ENCODE results near the gene SULF2.

SULF2 gene

GRCh38 chr20:47784599-47785310 is 526 bp downstream of the SULF2 start:
- no peak for DNase-seq (ENCODE audit: low read depth in 3 of 3)

DNA sequence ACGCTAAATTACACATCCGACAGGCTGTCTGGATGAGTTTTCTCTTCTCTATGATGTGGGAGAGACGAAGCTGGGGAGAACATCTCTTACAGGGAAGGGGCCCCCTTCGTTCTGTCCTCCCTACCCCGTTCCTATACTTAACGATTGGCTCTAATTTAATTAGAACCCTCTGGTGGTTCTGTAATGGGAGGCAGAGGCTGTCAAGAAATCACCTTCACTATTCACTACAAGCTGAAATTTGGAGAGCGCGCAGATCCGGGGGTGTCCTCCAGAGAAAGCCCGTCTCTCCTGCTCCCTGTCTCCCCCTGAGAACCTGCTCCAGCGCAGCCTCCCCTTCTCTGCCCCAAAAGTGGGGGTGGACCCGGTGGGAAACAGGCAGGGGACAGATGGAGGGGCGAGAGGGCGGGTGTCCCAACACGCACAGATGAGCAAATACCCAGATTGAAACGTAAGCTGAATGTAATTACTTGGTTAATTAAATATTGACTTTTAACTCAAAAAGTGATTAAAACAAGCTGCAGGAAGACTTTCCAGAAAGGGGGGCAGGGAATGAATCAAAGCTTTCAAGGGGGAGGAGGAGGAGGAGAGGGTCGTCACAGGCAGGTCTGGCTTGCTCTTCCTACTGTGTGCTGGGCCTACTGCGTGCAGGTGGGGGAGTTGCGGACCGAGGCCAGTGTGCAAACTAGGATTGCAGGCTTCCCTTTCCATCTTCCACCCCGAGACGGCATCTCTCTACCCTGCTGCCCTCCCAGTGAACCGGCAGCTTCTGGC is 1.3 kb downstream of the SULF2 start:
- no peak for DNase-seq (ENCODE audit: low read depth in 3 of 3)

DNA sequence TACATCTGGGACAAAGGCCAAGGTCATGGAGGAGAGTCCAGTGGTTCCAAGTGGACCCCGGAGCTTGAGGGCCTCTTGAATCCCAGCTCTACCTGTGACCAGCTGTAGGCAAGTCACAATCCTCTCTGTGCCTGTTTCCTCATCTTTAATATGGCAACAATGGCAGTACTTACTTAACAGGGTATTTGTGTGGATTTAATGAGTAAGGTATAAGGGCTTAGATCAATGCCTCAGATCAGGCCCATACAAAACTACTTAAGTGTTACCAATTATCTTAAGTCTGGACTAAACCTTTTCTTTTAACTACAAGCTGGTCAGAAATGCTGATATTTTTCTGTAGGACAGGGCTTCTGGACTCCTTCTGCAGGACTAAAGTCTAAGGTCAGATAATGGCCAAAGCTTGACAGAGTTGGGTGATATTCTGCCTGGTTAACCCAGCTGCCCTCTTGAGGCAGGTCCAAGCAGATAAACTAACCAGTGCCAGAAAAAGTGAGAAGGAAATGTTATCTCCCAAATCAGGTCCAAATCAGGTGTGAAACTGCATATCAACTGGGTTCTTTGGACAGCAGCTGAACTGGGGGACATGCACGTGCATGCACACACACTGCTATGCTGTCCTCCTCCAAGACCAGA is 2.2 kb downstream of the SULF2 start:
- DNase-seq (ENCODE audit: low read depth in 3 of 3), result no peak

- DNase-seq (ENCODE audit: low read depth in 3 of 3), result no peak
These were observed 3.2 kb downstream of the SULF2 start for GRCh38 chr20:47782076-47782475.

DNA sequence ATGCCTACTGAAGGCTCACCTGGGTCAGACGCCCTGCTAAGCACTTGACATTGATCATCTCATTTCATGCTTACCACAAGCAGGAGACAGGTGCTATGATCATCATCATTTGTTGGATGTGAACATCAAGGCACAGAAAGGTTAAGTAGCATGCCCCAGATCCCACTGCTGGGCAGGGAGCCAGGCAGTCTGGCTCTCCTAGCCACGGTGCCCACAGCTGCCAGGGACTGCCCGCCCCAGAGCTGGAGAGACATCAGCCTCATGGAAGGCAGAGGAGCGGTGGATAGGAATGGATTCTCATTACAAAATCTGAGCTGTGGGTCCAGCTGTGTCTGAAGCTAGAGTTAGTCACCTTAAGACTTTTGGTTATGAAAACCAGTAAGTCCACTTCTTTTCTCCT is 3.6 kb downstream of the SULF2 start:
- no peak for DNase-seq (ENCODE audit: low read depth in 3 of 3)

- no peak for DNase-seq (ENCODE audit: low read depth in 3 of 3)
These were observed 4.4 kb downstream of the SULF2 start for GRCh38 chr20:47780720-47781389.

- DNase-seq (ENCODE audit: low read depth in 3 of 3), result no peak
These were observed 6.6 kb downstream of the SULF2 start for GRCh38 chr20:47778398-47779354.

- DNase-seq (ENCODE audit: low read depth in 3 of 3), result no peak
These were observed 8.1 kb downstream of the SULF2 start for GRCh38 chr20:47777220-47777619.

GRCh38 chr20:47776639-47777038 is 8.6 kb downstream of the SULF2 start:
- no peak for DNase-seq (ENCODE audit: low read depth in 3 of 3)

- no peak for DNase-seq (ENCODE audit: low read depth in 3 of 3)
These were observed 9.4 kb downstream of the SULF2 start for GRCh38 chr20:47775841-47776240.

DNA sequence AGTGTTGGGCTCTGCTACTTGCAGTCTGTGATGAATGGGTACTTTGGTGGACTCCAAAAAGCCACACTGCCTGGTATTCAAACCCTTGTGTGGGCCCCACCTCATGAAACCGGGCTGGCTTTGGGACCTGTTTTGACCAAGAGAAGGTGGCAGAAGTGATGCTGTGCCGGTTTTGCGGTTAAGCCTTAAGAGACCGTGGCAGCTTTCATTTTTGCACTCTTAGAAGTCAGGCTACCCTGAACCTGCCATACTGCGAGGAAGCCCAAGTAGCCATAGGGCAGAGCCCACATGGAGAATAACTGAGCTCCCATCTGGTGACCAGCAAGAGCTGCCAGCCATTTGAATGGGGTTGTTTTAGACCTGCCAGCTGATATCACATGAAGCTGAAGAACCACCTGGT is 10.2 kb downstream of the SULF2 start:
- no peak for DNase-seq (ENCODE audit: low read depth in 3 of 3)

- DNase-seq (ENCODE audit: low read depth in 3 of 3), result no peak
These were observed 11.0 kb downstream of the SULF2 start for GRCh38 chr20:47774131-47774777.

GRCh38 chr20:47773371-47773786 is 11.9 kb downstream of the SULF2 start:
- DNase-seq (ENCODE audit: low read depth in 3 of 3), result no peak

DNA sequence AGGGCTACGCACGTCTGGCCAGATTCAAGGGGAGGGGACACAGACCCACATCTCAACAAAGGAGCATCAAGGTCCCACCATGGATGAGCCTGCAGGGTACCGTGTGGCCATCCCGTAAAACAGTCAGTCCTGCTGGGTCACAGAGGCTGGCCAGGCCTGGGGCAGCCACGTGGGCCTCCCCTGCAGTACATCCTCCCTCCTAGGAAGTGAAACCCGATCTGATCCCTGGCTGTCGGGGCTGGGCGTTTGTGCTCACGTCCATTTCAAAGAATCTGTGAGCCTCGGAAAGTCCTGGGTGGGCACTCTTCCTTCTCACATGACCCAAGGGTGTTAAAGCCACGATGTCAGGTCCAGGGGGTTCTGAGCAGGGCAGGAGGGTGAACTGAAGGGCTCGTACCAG is 14.3 kb downstream of the SULF2 start:
- DNase-seq (ENCODE audit: low read depth in 3 of 3), result no peak

- no peak for DNase-seq (ENCODE audit: low read depth in 3 of 3)
These were observed 17.1 kb downstream of the SULF2 start for GRCh38 chr20:47768016-47768824.

GRCh38 chr20:47765691-47766594 is 19.3 kb downstream of the SULF2 start:
- no peak for DNase-seq (ENCODE audit: low read depth in 3 of 3)

- DNase-seq (ENCODE audit: low read depth in 3 of 3), result no peak
These were observed 20.0 kb downstream of the SULF2 start for GRCh38 chr20:47765271-47765670.

GRCh38 chr20:47764154-47764733 is 21.0 kb downstream of the SULF2 start:
- DNase-seq (ENCODE audit: low read depth in 3 of 3), result no peak
